Ammon's horn (tissue), 1 donor: ENCODE results near the gene BFSP1.

Experiments
- DNase-seq: peaks from one replicate; pipeline ENCODE4 v3.0.0-alpha.2; 2016; ENCODE audit warnings: low spot score

Gene BFSP1

DNA sequence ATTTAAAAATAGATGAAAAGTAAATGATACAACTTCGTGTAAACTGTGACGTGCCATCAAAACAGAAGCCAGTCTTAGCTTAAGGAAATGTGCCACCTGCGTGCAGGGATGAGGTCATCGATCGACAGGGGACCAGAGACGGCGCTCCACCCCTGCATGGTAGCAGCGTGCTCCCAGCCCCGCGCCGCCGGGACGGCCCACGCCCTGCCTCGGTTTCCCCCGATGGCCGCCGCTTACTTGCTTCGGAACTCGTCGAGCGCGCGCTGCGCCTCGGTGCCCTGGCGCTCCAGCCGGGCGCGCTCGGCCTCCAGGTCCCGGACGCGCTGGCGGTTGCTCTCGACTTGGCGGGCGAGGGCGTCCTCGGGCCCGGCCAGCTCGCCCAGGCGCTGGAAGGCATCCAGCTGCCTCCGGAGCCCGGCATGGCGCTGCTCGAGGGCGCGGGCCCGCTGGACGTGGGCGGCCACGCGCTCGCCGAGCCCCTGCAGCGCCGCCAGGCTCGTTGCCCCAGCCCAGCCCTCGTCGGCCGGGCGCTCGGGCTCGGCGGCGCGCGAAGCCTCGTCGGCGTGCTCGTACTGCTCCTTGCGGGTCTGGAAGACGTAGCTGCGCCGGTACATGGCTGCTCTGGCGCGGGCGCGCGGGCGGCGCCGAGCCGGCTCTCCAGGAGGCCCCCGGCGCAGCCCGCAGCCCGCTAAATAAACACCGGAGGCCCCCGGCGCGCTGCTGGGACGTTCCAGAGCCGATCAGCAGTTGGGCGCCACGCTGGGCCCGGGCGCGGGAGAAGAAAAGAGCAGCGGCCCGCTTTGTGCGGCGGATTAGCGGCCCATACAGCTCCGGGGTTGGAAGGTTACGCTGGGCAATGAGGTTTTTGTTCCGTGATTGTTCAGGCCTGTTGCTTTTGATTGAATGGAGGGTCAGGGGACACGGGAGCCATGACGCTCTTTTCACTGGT, at the start of gene BFSP1:
Gene BFSP1 (minus strand): TSS at position 664 of the 949 bp plus-strand sequence. CDS start 50 bp downstream, at position 614.
- peak; percentile 47 for DNase-seq

DNA sequence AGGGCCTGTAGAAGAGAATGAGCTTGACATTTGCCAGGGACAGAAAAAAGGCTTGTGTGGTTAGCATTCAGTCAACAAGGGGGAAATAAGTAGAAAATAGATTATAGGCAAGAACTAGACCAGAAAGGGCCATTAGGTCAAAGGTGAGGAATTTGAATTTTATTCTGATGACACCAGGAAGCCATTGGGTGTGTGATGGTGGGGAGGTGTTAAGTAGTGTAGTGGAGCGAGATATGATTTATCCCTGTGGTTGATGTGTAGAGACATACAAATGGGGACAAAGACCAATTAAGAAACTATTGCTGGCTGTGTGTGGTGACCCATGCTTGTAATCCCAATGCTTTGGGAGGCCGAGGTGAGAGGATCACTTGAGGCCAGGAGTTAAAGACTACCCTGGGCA, 49.7 kb upstream of the BFSP1 start:
- DNase-seq, result no peak

DNA sequence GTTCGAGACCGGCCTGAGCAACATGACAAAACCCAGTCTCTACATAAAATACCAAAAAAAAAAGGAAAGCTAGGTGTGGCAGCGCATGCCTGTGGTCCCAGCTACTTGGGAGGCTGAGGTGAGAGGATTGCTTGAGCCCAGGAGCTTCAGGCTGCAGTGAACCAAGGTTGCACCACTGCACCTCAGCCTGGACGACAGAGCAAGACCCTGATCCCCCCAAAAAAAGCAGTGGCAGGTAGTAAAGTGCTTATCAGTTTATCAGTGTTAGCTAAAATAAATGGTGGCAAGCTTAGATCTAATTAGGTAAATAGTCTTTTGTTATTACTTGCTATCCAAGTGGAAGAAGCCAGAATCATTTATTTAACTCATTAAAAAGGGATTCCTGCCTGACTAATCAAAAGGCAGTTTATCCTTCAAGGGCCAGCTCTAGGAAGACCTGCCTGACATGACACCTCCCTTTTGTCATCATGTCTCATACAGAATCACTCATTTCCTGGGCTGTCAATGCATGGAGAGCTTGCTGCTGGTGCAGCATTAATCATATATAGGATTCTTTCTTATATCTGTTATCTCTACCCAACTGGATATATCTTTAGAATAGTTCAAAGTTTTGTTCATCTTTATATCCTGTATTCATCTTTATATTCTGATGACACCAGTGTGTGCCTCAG, 48.3 kb upstream of the BFSP1 start:
- no peak for DNase-seq

DNA sequence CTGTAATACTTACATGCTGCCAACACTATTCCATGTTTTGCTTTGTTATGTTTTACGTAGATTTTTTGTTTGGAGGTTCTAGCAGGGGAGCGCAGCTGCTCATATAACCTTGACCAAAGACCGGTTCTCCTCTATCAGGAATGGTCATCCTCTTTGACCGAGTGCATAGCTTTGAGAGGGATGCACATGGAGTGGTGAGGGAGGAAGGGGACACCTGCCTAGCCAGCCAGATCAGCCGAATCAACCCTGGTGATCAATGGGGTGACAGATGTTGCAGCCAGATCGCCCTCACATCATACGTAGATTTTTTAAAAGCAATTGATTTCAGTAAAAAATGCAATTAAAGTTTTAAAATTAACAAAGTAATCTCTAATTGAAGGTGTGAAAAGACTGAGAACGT, 45.0 kb upstream of the BFSP1 start:
- no peak for DNase-seq

DNA sequence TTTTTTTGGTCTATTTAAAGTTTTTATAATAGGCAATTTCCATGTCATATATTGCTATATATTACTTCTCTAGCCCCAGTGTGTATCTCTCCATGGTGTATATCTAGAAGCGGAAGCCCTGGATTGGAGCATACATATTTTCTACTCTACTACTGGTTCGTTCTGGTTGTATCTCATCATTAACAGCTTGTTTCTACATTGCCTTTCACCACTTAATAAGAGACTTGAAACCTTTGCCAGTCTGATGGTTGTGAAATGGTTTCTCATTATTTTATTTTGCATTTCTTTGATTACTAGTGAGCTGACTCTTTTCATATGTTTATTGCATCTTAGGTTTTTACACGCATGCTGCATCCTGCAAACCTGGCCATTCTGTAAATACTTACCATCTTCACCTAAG, 42.3 kb upstream of the BFSP1 start:
- no peak for DNase-seq

DNA sequence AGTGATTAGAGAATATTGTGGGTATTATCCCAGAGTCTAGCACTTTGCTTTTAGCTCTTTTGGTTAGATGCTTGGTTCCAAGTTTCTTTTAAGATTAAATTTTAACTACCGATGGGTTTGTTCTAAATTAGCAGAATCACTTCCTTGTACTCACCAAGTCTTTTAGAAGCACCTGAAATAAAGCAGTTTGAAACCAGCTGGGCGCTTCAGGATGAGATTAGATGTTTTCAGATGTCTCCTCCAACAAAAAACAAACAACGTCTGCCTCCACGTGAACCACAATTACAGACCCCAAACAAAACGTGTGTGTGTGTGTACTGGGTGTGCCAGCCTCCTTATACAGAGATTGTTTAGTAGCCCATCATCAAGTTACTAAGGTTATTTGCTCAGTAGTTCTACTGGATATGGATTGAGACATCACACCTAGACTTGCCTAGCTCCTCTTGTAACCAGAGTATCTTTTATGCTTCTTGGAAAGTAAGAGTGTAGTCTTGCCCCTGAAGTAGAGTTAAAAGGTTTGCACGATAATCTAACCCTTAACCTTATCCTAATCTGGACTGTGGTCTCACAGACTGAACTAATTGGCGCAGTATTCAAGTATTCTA, 41.0 kb upstream of the BFSP1 start:
- DNase-seq, result no peak

DNA sequence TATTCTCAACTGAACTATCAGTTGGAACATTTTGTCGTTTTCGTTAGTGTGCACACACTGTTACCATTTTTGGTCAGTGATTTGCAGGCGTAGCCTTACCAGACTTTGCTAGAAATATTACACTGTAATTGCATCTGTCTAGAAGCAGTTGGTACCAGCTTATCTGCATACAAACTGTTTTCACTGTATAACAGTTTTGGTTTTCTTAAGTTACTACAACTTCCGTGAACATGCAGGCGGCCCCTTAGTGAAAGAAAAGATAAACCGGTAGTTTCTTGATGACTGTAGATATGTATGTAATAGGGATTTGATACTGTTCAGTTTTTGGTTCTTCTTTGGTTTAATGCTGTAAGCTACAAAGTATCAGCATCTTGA, 40.0 kb upstream of the BFSP1 start:
- peak; percentile 16 for DNase-seq

DNA sequence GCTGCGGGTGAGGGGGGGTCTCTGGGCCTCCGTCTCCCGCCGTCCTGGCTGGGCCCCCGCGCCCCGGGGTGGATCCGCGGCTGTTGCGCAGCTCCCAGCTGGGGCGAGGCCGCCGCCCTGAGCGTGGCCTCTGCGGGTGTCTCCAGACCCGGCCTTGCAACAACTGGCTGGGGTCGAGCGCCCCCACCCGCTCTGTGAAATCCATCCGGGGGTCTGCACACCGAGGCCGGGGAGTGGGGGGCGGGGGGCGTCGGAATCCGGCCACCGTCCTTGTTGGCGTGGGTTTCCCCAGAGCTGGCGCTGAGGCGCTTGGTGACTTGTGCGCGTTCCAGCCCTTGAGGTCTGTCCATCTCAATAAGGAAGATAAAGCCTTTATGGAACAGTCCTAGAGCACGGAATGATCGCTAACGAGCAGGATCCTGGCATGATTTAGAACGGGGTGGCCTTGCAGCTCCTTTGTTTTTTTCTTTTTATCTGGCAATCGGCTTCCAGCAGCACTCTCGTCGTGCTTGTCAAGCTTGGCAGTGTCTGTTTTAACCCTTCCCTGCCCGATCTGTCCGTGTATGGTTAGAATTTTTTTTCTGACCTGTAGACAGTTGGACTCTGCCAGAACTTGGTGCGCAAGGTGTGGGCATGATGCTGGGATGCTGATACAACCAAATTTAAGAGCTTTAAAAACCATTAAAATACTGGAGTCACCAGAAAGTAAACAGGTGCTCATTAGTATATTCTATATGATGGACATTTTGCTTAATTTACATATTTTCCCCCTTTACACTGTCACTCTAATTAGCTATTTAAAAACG, 39.4 kb upstream of the BFSP1 start:
- DNase-seq, result peak; percentile 58

DNA sequence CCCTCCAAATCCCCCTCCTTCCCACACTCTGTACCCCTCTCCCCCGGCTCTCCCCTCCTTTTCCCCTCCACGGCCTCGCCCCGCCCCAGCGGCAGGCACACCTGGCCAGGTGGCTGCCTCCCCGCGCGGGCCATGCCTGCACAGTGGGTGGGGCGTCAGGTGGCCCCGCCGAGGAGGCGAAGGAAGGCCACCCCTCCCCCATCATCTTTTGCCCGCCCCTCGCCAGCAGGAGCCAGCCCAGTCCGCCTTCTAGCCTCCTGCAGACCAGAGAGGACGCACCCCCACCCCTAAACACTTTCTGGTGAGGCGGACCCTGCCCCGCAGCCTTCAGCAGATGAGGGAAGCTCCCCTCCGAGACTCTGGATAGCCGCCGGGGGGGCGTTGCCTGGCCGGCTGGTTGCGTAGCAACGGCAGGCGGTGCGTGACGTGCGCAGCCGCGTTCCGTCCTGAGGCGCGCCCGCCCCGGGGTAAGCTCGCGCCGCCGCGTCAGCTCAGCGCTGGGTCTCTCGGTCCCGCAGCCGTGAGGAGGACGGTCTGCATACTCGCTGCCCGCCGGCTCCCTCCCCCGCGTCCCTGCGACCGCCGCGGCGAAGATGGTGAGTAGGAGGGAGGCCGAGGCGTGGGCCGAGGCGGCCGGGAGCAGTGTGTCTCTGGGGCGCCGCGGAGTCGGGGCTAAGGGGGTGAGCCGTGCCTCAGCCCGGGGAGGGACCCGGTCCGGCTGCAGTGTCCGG, 38.6 kb upstream of the BFSP1 start, which contains the start of gene DSTN:
Gene DSTN (plus strand): TSS at position 460 of the 731 bp plus-strand sequence. CDS start 134 bp downstream, at position 594.
- peak; percentile 96 for DNase-seq

DNA sequence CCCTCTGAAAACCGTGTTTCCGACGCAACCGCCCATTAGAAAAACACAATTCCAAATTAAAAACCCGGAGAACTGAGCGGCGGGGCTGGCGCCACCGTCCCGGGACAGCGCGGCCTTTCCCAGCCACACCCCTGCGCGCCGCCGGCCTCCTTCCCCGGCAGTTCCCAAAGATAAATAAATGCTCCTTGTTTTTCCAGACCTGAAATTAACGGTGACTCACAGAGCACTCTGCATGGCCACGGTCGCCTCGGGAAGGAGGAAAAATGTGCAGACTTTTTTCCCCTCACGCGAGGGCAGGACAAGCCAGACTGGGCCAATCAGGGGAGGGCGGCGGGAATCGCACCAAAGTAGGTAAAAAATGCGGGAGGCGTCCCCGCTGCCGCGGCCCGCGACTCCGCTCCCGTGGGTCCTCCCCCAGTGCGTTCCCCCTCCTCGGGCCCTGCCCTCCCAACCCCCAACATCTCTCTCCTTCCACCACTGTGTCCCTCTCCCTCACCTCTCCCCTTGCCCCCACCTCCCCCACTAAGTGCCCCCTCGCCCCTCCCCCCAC, 37.9 kb upstream of the BFSP1 start:
- DNase-seq, result peak; percentile 50

DNA sequence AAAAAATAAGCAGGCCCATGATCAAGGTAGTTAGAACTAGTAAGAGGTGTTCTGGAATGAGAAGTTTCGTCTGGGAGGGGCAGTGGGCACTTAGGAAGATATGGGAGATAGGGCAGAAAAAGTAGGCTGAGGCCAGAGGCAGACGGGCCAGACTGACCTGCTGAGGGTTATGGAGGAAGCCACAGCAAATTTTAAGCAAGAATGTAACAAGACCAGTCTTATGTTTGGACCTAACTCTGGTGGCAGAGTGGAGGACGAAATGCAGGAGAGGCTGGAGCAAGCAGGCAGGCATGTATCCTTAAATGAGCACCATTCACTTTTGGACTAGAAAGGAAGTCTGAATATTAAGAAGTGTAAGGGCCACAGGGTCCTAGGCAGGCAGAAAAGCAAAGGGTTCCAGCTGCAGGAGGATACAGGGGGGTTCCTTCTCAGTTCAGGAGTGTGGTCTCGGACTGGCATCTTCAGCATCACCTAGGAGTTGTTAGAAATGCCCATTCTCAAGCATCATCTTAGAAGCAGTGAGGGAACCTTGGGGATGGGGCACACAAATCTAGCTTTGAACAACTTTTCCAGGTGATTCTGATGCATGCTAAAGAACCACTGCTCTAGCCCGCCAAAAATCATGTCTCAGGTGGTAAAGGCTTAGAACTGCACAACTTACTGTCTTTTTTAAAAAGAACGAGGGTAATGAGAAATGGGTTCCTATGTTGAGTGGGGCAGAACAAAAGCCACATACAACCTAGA, 37.0 kb upstream of the BFSP1 start:
- DNase-seq, result no peak

DNA sequence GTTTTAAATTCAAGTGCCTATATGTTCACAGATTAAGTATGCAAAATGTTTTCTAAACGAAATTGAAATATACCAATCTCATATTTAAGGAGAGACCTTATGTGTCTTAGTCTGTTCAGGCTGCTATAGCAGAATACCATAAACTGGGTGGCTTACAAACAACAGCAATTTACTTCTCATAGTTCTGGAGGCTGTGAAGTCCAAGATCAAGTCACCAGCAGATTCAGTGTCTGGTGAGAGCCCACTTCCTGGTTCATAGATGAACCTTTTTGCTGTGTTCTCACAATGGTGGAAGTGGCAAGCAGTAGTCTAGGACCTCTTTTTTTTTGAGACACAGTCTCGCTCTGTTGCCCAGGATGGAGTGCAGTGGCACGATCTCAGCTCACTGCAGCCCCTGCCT, 35.2 kb upstream of the BFSP1 start:
- no peak for DNase-seq

DNA sequence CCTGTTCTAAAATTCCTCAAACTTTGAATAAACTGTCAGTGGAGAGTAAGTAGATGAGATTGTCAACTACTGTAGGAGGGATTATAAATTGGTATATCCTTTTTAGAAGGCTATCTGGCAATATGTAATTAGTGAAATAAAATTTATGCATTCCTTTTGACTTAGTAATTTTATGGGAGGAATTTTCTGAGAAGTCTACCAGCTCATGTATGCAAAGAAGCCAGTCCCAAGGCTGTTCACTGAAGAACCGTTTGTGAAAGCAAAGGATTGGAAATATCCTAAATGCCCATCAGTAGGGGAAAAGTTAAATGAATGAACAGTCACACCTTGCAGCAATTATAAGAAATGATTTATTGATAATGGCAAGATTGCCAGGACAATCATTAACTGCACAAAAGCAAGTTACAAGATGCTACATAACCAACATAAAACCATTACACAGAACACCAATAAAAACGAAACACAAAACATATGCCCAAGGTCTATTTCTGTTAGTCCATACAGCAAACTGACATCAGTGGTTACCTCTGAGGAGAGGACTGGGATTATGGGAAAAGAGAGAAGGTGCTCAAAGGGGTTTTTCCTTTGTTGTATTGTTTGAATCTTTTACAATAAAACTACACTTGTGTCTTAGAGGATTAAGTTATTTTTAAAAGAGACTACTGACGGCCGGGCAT, 34.1 kb upstream of the BFSP1 start:
- DNase-seq, result no peak

DNA sequence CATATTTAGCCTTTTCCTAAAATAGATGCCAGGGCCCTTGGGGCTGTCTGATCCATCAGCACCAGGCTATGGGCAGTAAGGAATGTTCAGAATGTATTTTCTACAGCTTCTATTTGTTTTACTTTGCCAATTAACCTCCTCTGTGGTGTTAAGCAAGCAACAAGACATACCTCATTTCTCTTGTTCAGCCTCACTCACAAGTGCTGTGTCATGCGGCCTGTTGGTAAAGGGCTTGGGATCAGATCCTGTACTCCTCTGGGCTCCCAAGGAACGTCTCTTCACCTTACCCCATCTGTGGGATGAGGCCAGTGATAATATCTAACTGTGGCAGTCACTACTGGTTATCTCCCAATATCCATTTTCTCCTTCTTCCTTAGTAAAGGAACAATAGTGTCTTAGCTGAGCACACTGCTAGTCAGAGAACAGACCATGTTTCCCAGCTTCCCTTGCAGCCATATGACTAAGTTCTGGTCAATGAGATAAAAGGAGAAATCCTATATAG, 31.7 kb upstream of the BFSP1 start:
- no peak for DNase-seq

DNA sequence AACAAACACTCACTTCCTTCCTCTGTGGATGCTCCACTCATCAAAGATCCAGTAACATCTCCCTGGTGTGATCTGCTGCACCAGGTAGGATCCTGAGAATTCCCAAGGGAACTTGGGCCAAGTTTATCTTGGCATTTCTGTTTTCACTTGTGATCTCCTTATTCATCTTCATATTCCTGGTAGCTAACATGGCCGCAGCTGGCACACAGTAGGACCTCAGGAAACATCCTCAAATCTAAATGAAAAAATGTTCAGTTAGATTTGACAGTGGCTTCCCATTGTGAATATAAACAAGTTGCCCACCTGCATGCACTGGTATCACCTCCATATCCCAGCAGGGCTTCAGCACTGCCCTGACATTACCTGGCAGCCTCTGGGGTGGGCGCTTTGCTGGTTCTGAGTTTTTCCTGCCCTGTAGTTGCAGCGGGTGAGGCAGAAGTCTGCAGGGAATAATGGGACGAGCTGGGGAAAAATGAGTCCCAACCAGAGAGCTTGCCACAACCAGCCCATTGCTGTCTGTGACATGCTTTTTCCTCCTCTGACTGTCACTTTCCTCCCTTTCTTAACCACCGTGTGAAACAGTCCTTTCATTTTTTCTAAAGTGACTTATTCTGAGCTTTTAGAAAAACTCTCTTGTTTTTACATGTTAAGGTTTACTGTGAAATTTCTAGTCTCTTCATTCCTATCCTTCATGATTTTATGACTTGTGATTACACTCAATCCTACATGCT, 29.3 kb upstream of the BFSP1 start:
- no peak for DNase-seq

DNA sequence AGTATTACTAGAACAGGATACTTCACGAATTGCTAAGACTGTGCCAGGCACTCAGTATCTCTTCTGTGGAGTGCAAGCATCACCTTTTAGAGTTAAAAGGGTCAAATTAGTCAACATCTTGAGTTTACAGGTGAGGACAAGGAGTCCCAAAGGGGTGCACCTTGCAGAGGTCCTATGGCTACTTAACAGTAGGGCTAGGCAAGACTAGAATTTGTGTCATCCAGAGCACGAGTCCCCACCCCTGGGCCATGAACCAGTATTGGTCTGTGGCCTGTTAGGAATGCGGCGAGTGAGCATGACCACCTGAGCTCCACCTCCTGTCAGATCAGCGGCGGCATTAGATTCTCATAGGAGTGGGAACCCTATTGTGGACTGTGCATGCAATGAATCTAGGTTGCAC, 28.2 kb upstream of the BFSP1 start:
- no peak for DNase-seq

DNA sequence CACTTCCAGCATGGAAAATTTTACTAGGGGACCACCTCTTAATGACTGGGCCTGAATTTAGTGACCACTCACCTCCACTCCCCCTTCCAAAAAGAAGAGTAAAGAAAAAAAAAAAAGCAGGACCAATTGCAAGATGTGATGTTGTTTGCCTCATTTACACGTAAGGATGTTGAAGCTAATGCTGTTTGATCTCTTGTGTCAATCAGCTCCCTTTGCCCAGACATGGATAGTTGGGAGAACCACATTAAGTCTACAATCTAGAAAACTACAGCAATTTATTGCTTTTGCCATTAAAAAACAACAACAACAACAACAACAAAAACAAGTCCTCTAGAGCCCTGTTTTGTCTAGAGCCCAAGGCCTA, 27.7 kb upstream of the BFSP1 start:
- no peak for DNase-seq

DNA sequence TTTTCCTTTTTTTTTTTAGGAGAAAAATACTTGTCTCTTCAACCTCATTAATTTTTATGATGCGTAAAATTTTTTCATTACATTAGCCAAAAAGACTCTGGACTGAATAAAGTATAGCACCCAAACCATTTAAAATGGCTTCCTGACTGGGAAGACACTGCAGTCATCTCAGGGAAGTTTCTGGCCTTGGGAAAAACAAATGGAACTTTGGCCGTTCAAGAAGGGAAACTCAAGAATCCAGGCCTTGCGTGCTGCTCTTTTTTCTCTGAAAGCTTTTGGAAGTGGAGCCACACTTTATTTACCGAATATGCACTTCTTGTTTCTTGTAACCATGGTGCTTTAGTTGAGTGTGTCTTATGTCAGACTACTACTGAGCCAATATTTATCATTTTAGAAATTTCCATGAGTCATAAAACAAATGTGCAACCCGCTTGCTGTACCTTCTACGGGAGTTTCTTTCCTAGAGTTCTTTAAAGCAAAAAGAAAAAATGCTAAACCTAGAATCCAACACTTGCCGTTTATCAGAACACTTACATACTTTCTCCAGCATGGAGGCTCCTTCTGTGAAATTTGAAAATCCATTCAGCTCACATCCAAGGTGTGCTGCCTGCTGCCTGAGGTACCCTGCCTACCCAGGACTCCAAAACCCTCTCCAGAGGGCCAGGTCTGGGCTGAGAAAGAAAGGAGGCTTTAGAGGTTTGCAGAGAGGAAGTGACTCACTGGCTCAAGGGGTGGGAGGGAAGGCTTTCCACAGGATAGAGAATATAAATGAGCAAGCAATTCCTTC, 27.2 kb upstream of the BFSP1 start:
- no peak for DNase-seq
